ENCODE results near the gene PRKG1. TPM values are rescaled to one million over a fixed set of nuclear protein-coding genes. Genes with fewer than 3 reads are reported as not detected.
"Not testable (repeated sequence)": the region's sequence is repeated elsewhere in the genome, so short reads cannot be mapped to it uniquely, and the experiment has no call there.

The PRKG1 gene
- total and polyA plus RNA-seq, 4 donors: 26.2 to 199 (median 94.1) TPM

DNA sequence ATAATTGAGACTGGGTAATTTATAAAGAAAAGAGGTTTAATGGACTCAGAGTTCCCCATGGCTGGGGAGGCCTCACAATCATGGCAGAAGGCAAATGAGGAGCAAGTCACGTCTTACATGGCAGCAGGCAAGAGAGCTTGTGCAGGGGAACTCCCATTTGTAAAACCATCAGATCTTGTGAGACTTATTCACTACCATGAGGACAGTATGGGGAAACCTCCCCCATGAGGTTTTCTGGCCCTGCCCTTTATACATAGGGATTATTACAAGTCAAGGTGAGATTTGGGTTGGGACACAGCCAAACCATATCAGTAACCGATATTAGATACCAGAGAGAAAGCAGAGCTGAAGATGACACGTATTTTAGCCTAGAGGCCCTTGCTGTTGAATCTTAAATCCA is 267.5 kb downstream of the PRKG1 start:
- ATAC-seq (ENCODE audit: low FRiP score); H3K27ac ChIP-seq (ENCODE audit: low read depth in 1 of 2, low read length in 2 of 2); DNase-seq; H3K4me1 ChIP-seq (ENCODE audit: control insufficient read depth in 1 of 2, insufficient read depth in 2 of 2, low read length in 2 of 2); H3K27me3 ChIP-seq (ENCODE audit: control insufficient read depth in 1 of 2, insufficient read depth in 2 of 2, low read length in 1 of 2); H3K36me3 ChIP-seq (ENCODE audit: control insufficient read depth in 1 of 2, insufficient read depth in 2 of 2, low read length in 1 of 2); H3K4me3 ChIP-seq (ENCODE audit: low read length in 2 of 2); H3K9me3 ChIP-seq (ENCODE audit: control insufficient read depth, low read length); intact Hi-C loops (cut with DNase I): not testable (repeated sequence)
- WGBS, 2 donors: 90 to 91% methylated on average over 3 of the region's 3 CpGs

DNA sequence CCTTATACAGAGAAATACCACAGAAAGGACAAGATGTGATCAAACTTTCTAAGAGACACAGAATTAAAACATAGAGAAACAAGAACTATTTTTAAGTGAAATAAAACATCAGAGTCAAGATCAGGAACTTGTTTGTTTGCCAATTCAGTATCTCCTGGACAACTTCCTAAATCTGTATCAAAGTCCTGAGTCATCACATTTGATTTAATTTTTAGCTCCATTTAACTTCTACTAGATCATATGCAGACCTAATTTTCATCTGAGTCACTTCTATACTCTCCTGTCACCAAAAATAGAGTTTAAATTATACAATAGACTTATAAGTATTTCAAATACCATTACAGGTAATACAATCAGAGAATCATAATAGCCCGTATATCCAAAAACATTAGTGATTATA is 268.1 kb downstream of the PRKG1 start:
- no peak overlapping the region for H3K27ac ChIP-seq (ENCODE audit: low read depth in 1 of 2, low read length in 2 of 2)
- H3K9me3 ChIP-seq (ENCODE audit: control insufficient read depth, low read length): no peaks in the 10 kb centered on the region
- no peaks in the 10 kb centered on the region for H3K36me3 ChIP-seq (ENCODE audit: control insufficient read depth in 1 of 2, insufficient read depth in 2 of 2, low read length in 1 of 2)
- intact Hi-C loops (cut with DNase I): no loop called here
- WGBS, 2 donors: 88 to 98% methylated on average over 1 of the region's 1 CpG
- DNase-seq: no peak
- ATAC-seq (ENCODE audit: low FRiP score): no peak
- no peaks in the 10 kb centered on the region for H3K27me3 ChIP-seq (ENCODE audit: control insufficient read depth in 1 of 2, insufficient read depth in 2 of 2, low read length in 1 of 2)
- H3K4me1 ChIP-seq (ENCODE audit: control insufficient read depth in 1 of 2, insufficient read depth in 2 of 2, low read length in 2 of 2): peaks cover 2 to 3% of the 10 kb centered on the region in 2 donors
- H3K4me3 ChIP-seq (ENCODE audit: low read length in 2 of 2): no peak overlapping the region

GRCh38 chr10:51343391-51343790 is 269.1 kb downstream of the PRKG1 start:
- Histone ChIP-seq H3K27ac (ENCODE audit: low read depth in 1 of 2, low read length in 2 of 2) (no peak overlapping the region), H3K36me3 (ENCODE audit: control insufficient read depth in 1 of 2, insufficient read depth in 2 of 2, low read length in 1 of 2) (no peaks in the 10 kb centered on the region), H3K9me3 (ENCODE audit: control insufficient read depth, low read length) (no peaks in the 10 kb centered on the region), H3K27me3 (ENCODE audit: control insufficient read depth in 1 of 2, insufficient read depth in 2 of 2, low read length in 1 of 2) (no peaks in the 10 kb centered on the region), H3K4me3 (ENCODE audit: low read length in 2 of 2) (no peak overlapping the region), H3K4me1 (ENCODE audit: control insufficient read depth in 1 of 2, insufficient read depth in 2 of 2, low read length in 2 of 2) (peaks cover 2 to 3% of the 10 kb centered on the region in 2 donors)
- intact Hi-C loops (cut with DNase I): no loop called here
- WGBS, 2 donors: 93 to 94% methylated on average over 1 of the region's 1 CpG
- DNase-seq (no peak), ATAC-seq (ENCODE audit: low FRiP score) (no peak)

- Histone ChIP-seq H3K27me3 (ENCODE audit: control insufficient read depth in 1 of 2, insufficient read depth in 2 of 2, low read length in 1 of 2) (no peaks in the 10 kb centered on the region), H3K36me3 (ENCODE audit: control insufficient read depth in 1 of 2, insufficient read depth in 2 of 2, low read length in 1 of 2) (no peaks in the 10 kb centered on the region), H3K4me1 (ENCODE audit: control insufficient read depth in 1 of 2, insufficient read depth in 2 of 2, low read length in 2 of 2) (peaks cover 2 to 3% of the 10 kb centered on the region in 2 donors), H3K27ac (ENCODE audit: low read depth in 1 of 2, low read length in 2 of 2) (no peak overlapping the region), H3K9me3 (ENCODE audit: control insufficient read depth, low read length) (no peaks in the 10 kb centered on the region), H3K4me3 (ENCODE audit: low read length in 2 of 2) (no peak overlapping the region)
- ATAC-seq (ENCODE audit: low FRiP score): no peak
- no peak for DNase-seq
- 69 to 77% methylated on average over 1 of the region's 1 CpG for WGBS, 2 donors
- intact Hi-C loops (cut with DNase I): no loop called here
Observed at GRCh38 chr10:51344371-51344770, 270.1 kb downstream of the PRKG1 start.

DNA sequence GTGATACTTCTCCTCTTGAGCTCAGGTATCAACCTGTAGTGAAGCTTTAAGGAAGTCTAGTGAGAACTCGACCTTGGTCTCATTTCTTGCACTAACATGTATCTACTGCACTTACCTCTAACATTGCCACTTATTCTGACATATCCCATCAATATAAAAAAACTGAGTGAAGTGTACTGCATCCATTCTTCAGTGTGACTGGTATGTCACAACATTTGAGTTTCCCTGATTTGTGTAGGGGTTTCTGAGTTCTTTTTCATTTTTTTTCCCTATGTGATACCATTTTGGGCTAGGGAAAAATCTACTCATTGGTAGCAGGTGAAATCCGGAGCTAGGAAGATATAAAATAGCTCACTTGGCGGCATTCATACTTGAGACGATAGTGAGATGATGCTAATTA is 274.3 kb downstream of the PRKG1 start:
- ATAC-seq (ENCODE audit: low FRiP score) (no peak), DNase-seq (no peak)

GRCh38 chr10:51357170-51357569 is 282.9 kb downstream of the PRKG1 start:
- no peak overlapping the region for H3K27ac ChIP-seq (ENCODE audit: low read depth in 1 of 2, low read length in 2 of 2)
- no peaks in the 10 kb centered on the region for H3K27me3 ChIP-seq (ENCODE audit: control insufficient read depth in 1 of 2, insufficient read depth in 2 of 2, low read length in 1 of 2)
- DNase-seq (no peak), ATAC-seq (ENCODE audit: low FRiP score) (no peak)
- 85% methylated on average over 2 of the region's 2 CpGs for WGBS, 2 donors
- no peaks in the 10 kb centered on the region for H3K9me3 ChIP-seq (ENCODE audit: control insufficient read depth, low read length)
- intact Hi-C loops (cut with DNase I): loop anchor here (5.0 kb wide), 2 partner anchors 45 to 50 kb away; no protein-coding TSS in a partner anchor
- no peak overlapping the region for H3K4me3 ChIP-seq (ENCODE audit: low read length in 2 of 2)
- H3K4me1 ChIP-seq (ENCODE audit: control insufficient read depth in 1 of 2, insufficient read depth in 2 of 2, low read length in 2 of 2): peaks cover 0 to 3% of the 10 kb centered on the region in 2 donors
- H3K36me3 ChIP-seq (ENCODE audit: control insufficient read depth in 1 of 2, insufficient read depth in 2 of 2, low read length in 1 of 2): no peaks in the 10 kb centered on the region

More for the DNA sequence above, 274.3 kb downstream of the PRKG1 start:
- Histone ChIP-seq H3K27ac (ENCODE audit: low read depth in 1 of 2, low read length in 2 of 2) (no peak overlapping the region), H3K4me1 (ENCODE audit: control insufficient read depth in 1 of 2, insufficient read depth in 2 of 2, low read length in 2 of 2) (no peaks in the 10 kb centered on the region), H3K36me3 (ENCODE audit: control insufficient read depth in 1 of 2, insufficient read depth in 2 of 2, low read length in 1 of 2) (no peaks in the 10 kb centered on the region), H3K4me3 (ENCODE audit: low read length in 2 of 2) (no peak overlapping the region), H3K9me3 (ENCODE audit: control insufficient read depth, low read length) (no peaks in the 10 kb centered on the region), H3K27me3 (ENCODE audit: control insufficient read depth in 1 of 2, insufficient read depth in 2 of 2, low read length in 1 of 2) (no peaks in the 10 kb centered on the region)
- 93 to 94% methylated on average over 4 of the region's 4 CpGs for WGBS, 2 donors
- intact Hi-C loops (cut with DNase I): no loop called here

GRCh38 chr10:51358227-51358626 is 283.9 kb downstream of the PRKG1 start:
- Histone ChIP-seq H3K4me3 (ENCODE audit: low read length in 2 of 2) (no peak overlapping the region), H3K4me1 (ENCODE audit: control insufficient read depth in 1 of 2, insufficient read depth in 2 of 2, low read length in 2 of 2) (peaks cover 0 to 3% of the 10 kb centered on the region in 2 donors), H3K27me3 (ENCODE audit: control insufficient read depth in 1 of 2, insufficient read depth in 2 of 2, low read length in 1 of 2) (no peaks in the 10 kb centered on the region), H3K36me3 (ENCODE audit: control insufficient read depth in 1 of 2, insufficient read depth in 2 of 2, low read length in 1 of 2) (no peaks in the 10 kb centered on the region), H3K27ac (ENCODE audit: low read depth in 1 of 2, low read length in 2 of 2) (no peak overlapping the region), H3K9me3 (ENCODE audit: control insufficient read depth, low read length) (no peaks in the 10 kb centered on the region)
- no peak for ATAC-seq (ENCODE audit: low FRiP score)
- intact Hi-C loops (cut with DNase I): loop anchor here (5.0 kb wide), 2 partner anchors 46 to 51 kb away; no protein-coding TSS in a partner anchor
- no peak for DNase-seq

- Histone ChIP-seq H3K27ac (ENCODE audit: low read depth in 1 of 2, low read length in 2 of 2) (no peak overlapping the region), H3K4me3 (ENCODE audit: low read length in 2 of 2) (no peak overlapping the region), H3K9me3 (ENCODE audit: control insufficient read depth, low read length) (no peaks in the 10 kb centered on the region), H3K4me1 (ENCODE audit: control insufficient read depth in 1 of 2, insufficient read depth in 2 of 2, low read length in 2 of 2) (peaks cover 1 to 2% of the 10 kb centered on the region in 2 donors), H3K27me3 (ENCODE audit: control insufficient read depth in 1 of 2, insufficient read depth in 2 of 2, low read length in 1 of 2) (no peaks in the 10 kb centered on the region), H3K36me3 (ENCODE audit: control insufficient read depth in 1 of 2, insufficient read depth in 2 of 2, low read length in 1 of 2) (no peaks in the 10 kb centered on the region)
- DNase-seq: no peak
- ATAC-seq (ENCODE audit: low FRiP score): no peak
- intact Hi-C loops (cut with DNase I): no loop called here
- WGBS, 2 donors: 91 to 95% methylated on average over 4 of the region's 4 CpGs
Observed at GRCh38 chr10:51363415-51363814, 289.1 kb downstream of the PRKG1 start.

- Histone ChIP-seq H3K36me3 (ENCODE audit: control insufficient read depth in 1 of 2, insufficient read depth in 2 of 2, low read length in 1 of 2) (no peaks in the 10 kb centered on the region), H3K27me3 (ENCODE audit: control insufficient read depth in 1 of 2, insufficient read depth in 2 of 2, low read length in 1 of 2) (no peaks in the 10 kb centered on the region), H3K4me1 (ENCODE audit: control insufficient read depth in 1 of 2, insufficient read depth in 2 of 2, low read length in 2 of 2) (peaks cover 1 to 2% of the 10 kb centered on the region in 2 donors), H3K9me3 (ENCODE audit: control insufficient read depth, low read length) (no peaks in the 10 kb centered on the region), H3K27ac (ENCODE audit: low read depth in 1 of 2, low read length in 2 of 2) (peak overlapping the region in 1 of 2 donors; percentile 12), H3K4me3 (ENCODE audit: low read length in 2 of 2) (no peak overlapping the region)
- ATAC-seq (ENCODE audit: low FRiP score) (no peak), DNase-seq (no peak)
- intact Hi-C loops (cut with DNase I): no loop called here
- 30 to 38% methylated on average over 2 of the region's 2 CpGs for WGBS, 2 donors
Observed at GRCh38 chr10:51364674-51365073, 290.4 kb downstream of the PRKG1 start.
